Panc1 (cell line): ENCODE measurements around the gene WDR36. TPM values are rescaled to one million over a fixed set of nuclear protein-coding genes. Genes with fewer than 3 reads are reported as not detected.

ENCODE experiments used
- ATAC-seq: fragments of 200-7000 bp; cut with Tn5 transposase; 2 replicates; pipeline ENCODE4 v1.9.1; 2020; ENCODE audit warnings: mild to moderate bottlenecking, moderate library complexity
- BruUV-seq: library from RNA; stranded (reverse); fragments of 400-500 nt; replicated peaks from 2 replicates; lab custom pipeline; 2021; lab: Mats Ljungman, UMichigan
- CTCF ChIA-PET: fragments of 300-600 bp; sonication (Branson Sonifier 250); formaldehyde crosslinking; loops from one replicate; lab custom pipeline; 2022; ENCODE audit warnings: antibody characterized with exemption; lab: Charles Lee
- POLR2A ChIA-PET: fragments of 300-600 bp; sonication (Branson Sonifier 250); formaldehyde crosslinking; loops from one replicate; lab custom pipeline; 2022; ENCODE audit warnings: antibody characterized with exemption; lab: Charles Lee
- DNase-seq: peaks from one replicate; pipeline ENCODE4 v3.0.0-alpha.2; 2010; ENCODE audit warnings: low read depth, low spot score
- H3K27ac ChIP-seq: 2 replicates; pipeline ENCODE4 v1.5.1; 2011; ENCODE audit warnings: mild to moderate bottlenecking, low read length, inconsistent platforms
- H3K27me3 ChIP-seq: fragments of 200-500 bp; sonication (Bioruptor generic); 2 replicates; pipeline ENCODE4 v1.6.0; 2014; ENCODE audit warnings: low read length, inconsistent platforms; ENCODE audit not compliant: control insufficient read depth, insufficient read depth
- H3K36me3 ChIP-seq: fragments of 200-500 bp; sonication (Bioruptor generic); 2 replicates; pipeline ENCODE4 v1.5.1; 2014; ENCODE audit warnings: inconsistent platforms, mild to moderate bottlenecking, low read length, moderate library complexity; ENCODE audit not compliant: control insufficient read depth, insufficient read depth
- H3K4me1 ChIP-seq: 2 replicates; pipeline ENCODE4 v1.5.1; 2011; ENCODE audit warnings: inconsistent platforms, mild to moderate bottlenecking, low read length, moderate library complexity; ENCODE audit not compliant: control insufficient read depth, insufficient read depth
- H3K4me3 ChIP-seq, 2 experiments: 2 replicates each; pipeline ENCODE4 v1.5.1; 2011 to 2012; ENCODE audit warnings: low read depth in 2 of 2, low read length in 2 of 2, mild to moderate bottlenecking in 2 of 2, inconsistent platforms in 1 of 2, moderate library complexity in 1 of 2
- H3K9me3 ChIP-seq: fragments of 200-500 bp; sonication (Bioruptor generic); 2 replicates; pipeline ENCODE4 v1.5.1; 2014; ENCODE audit warnings: low read depth, mild to moderate bottlenecking, inconsistent platforms, low read length, moderate library complexity; ENCODE audit not compliant: control insufficient read depth, insufficient read depth
- POLR2AphosphoS5 ChIP-seq: IDR thresholded peaks from 2 replicates; pipeline ENCODE4 v1.6.1; 2012; ENCODE audit warnings: mild to moderate bottlenecking, low read depth, low read length, moderate library complexity
- REST ChIP-seq, 2 experiments: IDR thresholded peaks; 2 replicates each; pipeline ENCODE4 v1.6.1; 2011 to 2012; ENCODE audit warnings: low read depth in 2 of 2, control low read depth in 1 of 2, low read length in 1 of 2, mild to moderate bottlenecking in 1 of 2, moderate library complexity in 1 of 2; ENCODE audit not compliant: insufficient read depth in 1 of 2
- SIN3A ChIP-seq: IDR thresholded peaks from 2 replicates; pipeline ENCODE4 v1.6.1; 2012; ENCODE audit warnings: low read depth, mild to moderate bottlenecking, low read length, moderate library complexity, borderline replicate concordance; ENCODE audit not compliant: insufficient read depth
- TCF7L2 ChIP-seq: IDR thresholded peaks from 2 replicates; pipeline ENCODE4 v1.6.1; 2011; ENCODE audit warnings: mild to moderate bottlenecking, low read depth, low read length, inconsistent platforms
- in situ Hi-C: cut with HindIII; loops from 2 replicates; pipeline ENCODE4 v1.10.0; 2016; ENCODE audit warnings: low sequenced_read_pairs, low pct_unique_long_range_greater_than_20kb
- intact Hi-C: fragments of 100-400 bp; cut with micrococcal nuclease; formaldehyde crosslinking; loops from one replicate; pipeline ENCODE4 v1.10.0; 2022; ENCODE audit not compliant: unreplicated experiment
- total RNA-seq: library from RNA; stranded (reverse); gene quantifications from one replicate; pipeline ENCODE4 v1.2.1, GENCODE V29; 2021; ENCODE audit not compliant: unreplicated experiment
- TF ChIP-seq, protein P1 (sequence below): fragments of 450-650 bp; IDR thresholded peaks from 2 replicates; pipeline ENCODE4 v1.5.1; 2017; ENCODE audit warnings: mild to moderate bottlenecking

WDR36 gene
- total RNA-seq, 1 experiment from 2014 or later: 33.9 TPM

GRCh38 chr5:111127453-111128195 is 35.5 kb downstream of the WDR36 start:
- ATAC-seq (no peak), DNase-seq (no peak)
- no peaks in the 10 kb centered on the region for H3K9me3 ChIP-seq
- no peaks in the 10 kb centered on the region for H3K27me3 ChIP-seq
- H3K36me3 ChIP-seq: peaks cover 36% of the 10 kb centered on the region
- H3K27ac ChIP-seq: no peak overlapping the region
- TF ChIP-seq, protein P1, sequence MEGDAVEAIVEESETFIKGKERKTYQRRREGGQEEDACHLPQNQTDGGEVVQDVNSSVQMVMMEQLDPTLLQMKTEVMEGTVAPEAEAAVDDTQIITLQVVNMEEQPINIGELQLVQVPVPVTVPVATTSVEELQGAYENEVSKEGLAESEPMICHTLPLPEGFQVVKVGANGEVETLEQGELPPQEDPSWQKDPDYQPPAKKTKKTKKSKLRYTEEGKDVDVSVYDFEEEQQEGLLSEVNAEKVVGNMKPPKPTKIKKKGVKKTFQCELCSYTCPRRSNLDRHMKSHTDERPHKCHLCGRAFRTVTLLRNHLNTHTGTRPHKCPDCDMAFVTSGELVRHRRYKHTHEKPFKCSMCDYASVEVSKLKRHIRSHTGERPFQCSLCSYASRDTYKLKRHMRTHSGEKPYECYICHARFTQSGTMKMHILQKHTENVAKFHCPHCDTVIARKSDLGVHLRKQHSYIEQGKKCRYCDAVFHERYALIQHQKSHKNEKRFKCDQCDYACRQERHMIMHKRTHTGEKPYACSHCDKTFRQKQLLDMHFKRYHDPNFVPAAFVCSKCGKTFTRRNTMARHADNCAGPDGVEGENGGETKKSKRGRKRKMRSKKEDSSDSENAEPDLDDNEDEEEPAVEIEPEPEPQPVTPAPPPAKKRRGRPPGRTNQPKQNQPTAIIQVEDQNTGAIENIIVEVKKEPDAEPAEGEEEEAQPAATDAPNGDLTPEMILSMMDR: no peak
- TF ChIP-seq TCF7L2: no peak
- no peak for TF ChIP-seq POLR2AphosphoS5
- no peak for TF ChIP-seq SIN3A
- no peak for TF ChIP-seq REST (IDR thresholded peaks at IDR 0.05; ENCODE audit: insufficient read depth in 1 of 2, low read depth in 2 of 2, low read length in 1 of 2)
- no peak overlapping the region for H3K4me3 ChIP-seq
- TSS peak; percentile 39 for BruUV-seq
- ChIA-PET CTCF (no interaction called here), POLR2A (no interaction called here)
- in situ Hi-C loops: no loop called here
- intact Hi-C loops: no loop called here
- H3K4me1 ChIP-seq: no peaks in the 10 kb centered on the region

- ChIA-PET CTCF (no interaction called here), POLR2A (no interaction called here)
- TF ChIP-seq REST (IDR thresholded peaks at IDR 0.05; ENCODE audit: insufficient read depth in 1 of 2, low read depth in 2 of 2, low read length in 1 of 2) (no peak), SIN3A (no peak), TCF7L2 (no peak), POLR2AphosphoS5 (no peak)
- TF ChIP-seq, protein P1: no peak
- Histone ChIP-seq H3K27ac (no peak overlapping the region), H3K36me3 (peaks cover 20% of the 10 kb centered on the region), H3K4me3 (no peak overlapping the region), H3K4me1 (no peaks in the 10 kb centered on the region), H3K27me3 (no peaks in the 10 kb centered on the region), H3K9me3 (no peaks in the 10 kb centered on the region)
- ATAC-seq (no peak), DNase-seq (no peak)
- intact Hi-C loops: no loop called here
- BruUV-seq: no TSS peak
- in situ Hi-C loops: no loop called here
Observed at GRCh38 chr5:111129938-111130337, 37.8 kb downstream of the WDR36 start.
